CD14-positive monocyte (primary cell): ENCODE measurements around the gene SBF1. TPM values are rescaled to one million over a fixed set of nuclear protein-coding genes. Genes with fewer than 3 reads are reported as not detected.

ENCODE experiments used
- DNase-seq, 3 donors: peaks; one replicate each; pipeline ENCODE4 v3.0.0-alpha.2; 2011 to 2022
- H2AFZ ChIP-seq: 2 replicates; pipeline ENCODE4 v1.6.0; 2012; ENCODE audit warnings: mild to moderate bottlenecking, low read depth, low read length, inconsistent platforms; ENCODE audit not compliant: insufficient read depth, poor library complexity, severe bottlenecking
- H3K27ac ChIP-seq, 2 donors: 1 replicate in 1 of 2; 2 replicates in 1 of 2; pipeline ENCODE4 v1.5.1; 2012 to 2013; ENCODE audit warnings: low read length in 2 of 2, control low read depth in 1 of 2, inconsistent platforms in 1 of 2, low read depth in 1 of 2, mild to moderate bottlenecking in 1 of 2
- H3K27me3 ChIP-seq, 2 donors: one replicate each; pipeline versions ENCODE4 v1.6.0 to v1.6.1; 2011 to 2013; ENCODE audit warnings: low read length in 2 of 2; ENCODE audit not compliant: control insufficient read depth in 2 of 2, insufficient read depth in 2 of 2
- H3K36me3 ChIP-seq, 2 donors: replicated peaks in 1 of 2; 1 replicate in 1 of 2; 2 replicates in 1 of 2; pipeline versions ENCODE4 v1.5.1 to v1.6.1; 2012 to 2013; ENCODE audit warnings: low read length in 2 of 2, control low read depth in 1 of 2, inconsistent platforms in 1 of 2, mild to moderate bottlenecking in 1 of 2; ENCODE audit not compliant: insufficient read depth in 2 of 2, control insufficient read depth in 1 of 2
- H3K4me1 ChIP-seq, 2 donors: 1 replicate in 1 of 2; 2 replicates in 1 of 2; pipeline versions ENCODE4 v1.5.1 to v1.6.1; 2012 to 2013; ENCODE audit warnings: low read length in 2 of 2, control low read depth in 1 of 2, inconsistent platforms in 1 of 2, mild to moderate bottlenecking in 1 of 2, moderate library complexity in 1 of 2; ENCODE audit not compliant: insufficient read depth in 2 of 2, control insufficient read depth in 1 of 2
- H3K4me2 ChIP-seq: replicated peaks from 2 replicates; pipeline ENCODE3; 2012; ENCODE audit warnings: low read length, moderate library complexity, mild to moderate bottlenecking; ENCODE audit not compliant: poor library complexity, severe bottlenecking; ENCODE audit errors: extremely low read depth
- H3K4me3 ChIP-seq, 3 experiments: fragments of 200-600 bp in 1 of 3; sonication (generic) in 1 of 3; replicated peaks in 1 of 3; 1 replicate in 2 of 3; 2 replicates in 1 of 3; pipeline ENCODE4 v1.5.1; 2011 to 2013; ENCODE audit warnings: low read length in 3 of 3, mild to moderate bottlenecking in 3 of 3, control low read depth in 2 of 3, low read depth in 2 of 3, inconsistent platforms in 1 of 3, moderate library complexity in 1 of 3
- H3K79me2 ChIP-seq: 2 replicates; pipeline ENCODE4 v1.6.0; 2012; ENCODE audit warnings: mild to moderate bottlenecking, control low read depth, inconsistent platforms, low read length, moderate library complexity; ENCODE audit not compliant: insufficient read depth
- H3K9ac ChIP-seq: 2 replicates; pipeline ENCODE4 v1.6.0; 2017; ENCODE audit warnings: low read length, mild to moderate bottlenecking; ENCODE audit not compliant: insufficient read depth, poor library complexity, severe bottlenecking
- H3K9me3 ChIP-seq, 2 donors: replicated peaks in 1 of 2; 1 replicate in 1 of 2; 2 replicates in 1 of 2; pipeline versions ENCODE4 v1.5.1 to v1.6.1; 2012 to 2013; ENCODE audit warnings: low read length in 2 of 2, control low read depth in 1 of 2; ENCODE audit not compliant: control insufficient read depth in 1 of 2, insufficient read depth in 1 of 2
- H4K20me1 ChIP-seq: 2 replicates; pipeline ENCODE4 v1.6.0; 2012; ENCODE audit warnings: mild to moderate bottlenecking, low read length, control low read depth, moderate library complexity; ENCODE audit not compliant: insufficient read depth
- H3K27ac Mint-ChIP-seq, 7 donors: one replicate each; pipeline ENCODE4 v1.8.0; 2020; ENCODE audit warnings: mild to moderate bottlenecking in 7 of 7, mixed read lengths in 7 of 7, moderate library complexity in 6 of 7, inconsistent platforms in 2 of 7
- H3K27me3 Mint-ChIP-seq, 3 donors: one replicate each; pipeline ENCODE4 v1.8.0; 2021 to 2022; ENCODE audit warnings: low read depth in 3 of 3, mild to moderate bottlenecking in 3 of 3, mixed read lengths in 3 of 3, moderate library complexity in 3 of 3, inconsistent platforms in 1 of 3
- H3K36me3 Mint-ChIP-seq, 2 donors: one replicate each; pipeline ENCODE4 v1.8.0; 2020; ENCODE audit warnings: mixed read lengths in 2 of 2, inconsistent platforms in 1 of 2, mild to moderate bottlenecking in 1 of 2
- H3K4me1 Mint-ChIP-seq: one replicate; pipeline ENCODE4 v1.8.0; 2020; ENCODE audit warnings: mild to moderate bottlenecking, mixed read lengths
- H3K4me3 Mint-ChIP-seq, 2 donors: one replicate each; pipeline ENCODE4 v1.8.0; 2020; ENCODE audit warnings: mild to moderate bottlenecking in 2 of 2, mixed read lengths in 2 of 2, moderate library complexity in 1 of 2
- H3K9me3 Mint-ChIP-seq, 7 donors: one replicate each; pipeline ENCODE4 v1.8.0; 2020 to 2022; ENCODE audit warnings: mixed read lengths in 7 of 7, mild to moderate bottlenecking in 6 of 7, moderate library complexity in 6 of 7, inconsistent platforms in 2 of 7
- WGBS: methylation state at CpG from one replicate; pipeline ENCODE4 v1.1.5; 2013; ENCODE audit warnings: missing lambda C conversion rate; ENCODE audit not compliant: insufficient coverage; 5-methylcytosine and 5-hydroxymethylcytosine counted together
- intact Hi-C, 2 donors: fragments of 100-400 bp; cut with micrococcal nuclease; formaldehyde crosslinking; loops; one replicate each; pipeline versions ENCODE4 v1.15.0 to v1.15.1; 2023
- polyA plus RNA-seq, 3 donors: library from polyadenylated mRNA; depleted of rRNA in 1 of 3; unstranded in 2 of 3; stranded (reverse) in 1 of 3; fragments of 300-500 nt in 2 of 3; fragments of >200 nt in 1 of 3; fragmentation: Illumina TruSeq in 2 of 3; gene quantifications; 1 replicate in 2 of 3; 2 replicates in 1 of 3; pipeline ENCODE4 v1.2.3, GENCODE V29; 2012 to 2021
- TF ChIP-seq, protein P1 (sequence below): fragments of 200-600 bp; IDR thresholded peaks from one replicate; pipeline ENCODE4 v1.8.0; 2022; ENCODE audit warnings: antibody characterized with exemption, mild to moderate bottlenecking

Gene SBF1
- polyA plus RNA-seq, 3 donors = 4.0 to 45.9 (median 6.2) TPM

DNA sequence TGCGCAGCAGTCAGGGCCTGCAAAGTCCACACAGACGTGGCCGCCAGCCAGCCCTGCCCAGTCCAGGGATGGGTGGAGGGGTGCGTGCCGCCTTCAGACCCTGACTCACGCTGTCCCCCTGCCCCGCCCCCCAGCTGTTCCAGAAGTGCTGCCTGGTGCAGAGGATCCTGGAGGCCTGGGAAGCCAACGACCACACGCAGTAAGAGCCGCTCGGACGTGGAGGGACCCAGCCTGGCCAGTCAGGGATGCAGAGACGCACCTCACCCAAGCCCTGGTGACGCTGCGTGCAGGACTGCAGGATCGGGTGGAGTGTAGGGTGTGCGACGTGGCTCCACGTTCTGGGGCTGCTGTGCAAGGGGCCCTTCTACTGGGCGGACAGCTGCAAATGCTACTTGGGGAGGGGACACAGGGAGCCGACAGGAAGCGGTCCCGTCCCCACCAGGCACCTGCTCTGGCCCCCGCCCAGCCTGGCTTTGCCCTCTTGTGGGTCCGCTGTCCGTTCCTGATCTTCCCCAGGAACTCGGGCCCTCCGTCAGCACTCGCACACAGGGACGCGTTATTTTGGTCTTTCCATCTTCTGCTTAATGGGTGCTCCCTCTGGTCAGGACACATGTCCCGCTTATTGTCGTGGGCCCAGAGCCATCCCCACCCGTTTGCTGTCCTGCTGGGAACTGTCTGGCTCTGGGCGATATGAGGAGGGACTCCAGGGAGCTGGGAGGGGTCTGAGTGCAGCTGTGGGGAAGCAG is 42.5 kb downstream of the SBF1 start:
- no peak overlapping the region for H3K9ac ChIP-seq
- Mint-ChIP-seq H3K27ac (no peak overlapping the region), H3K27me3 (no peaks in the 10 kb centered on the region), H3K36me3 (peaks cover 56 to 84% of the 10 kb centered on the region in 2 donors), H3K4me3 (no peak overlapping the region), H3K9me3 (no peaks in the 10 kb centered on the region), H3K4me1 (no peaks in the 10 kb centered on the region)
- H2AFZ ChIP-seq = no peak overlapping the region
- H3K4me2 ChIP-seq = no peak overlapping the region
- no peaks in the 10 kb centered on the region for H3K9me3 ChIP-seq
- no peak overlapping the region for H3K27ac ChIP-seq
- no peak for DNase-seq
- no peaks in the 10 kb centered on the region for H3K4me1 ChIP-seq
- peaks cover 73 to 86% of the 10 kb centered on the region in 2 donors for H3K36me3 ChIP-seq
- H3K79me2 ChIP-seq = no peaks in the 10 kb centered on the region
- no peak overlapping the region for H3K4me3 ChIP-seq
- no peaks in the 10 kb centered on the region for H3K27me3 ChIP-seq
- intact Hi-C loops = no loop called here
- 96% methylated on average over 34 of the region's 35 CpGs for WGBS
- TF ChIP-seq, protein P1, sequence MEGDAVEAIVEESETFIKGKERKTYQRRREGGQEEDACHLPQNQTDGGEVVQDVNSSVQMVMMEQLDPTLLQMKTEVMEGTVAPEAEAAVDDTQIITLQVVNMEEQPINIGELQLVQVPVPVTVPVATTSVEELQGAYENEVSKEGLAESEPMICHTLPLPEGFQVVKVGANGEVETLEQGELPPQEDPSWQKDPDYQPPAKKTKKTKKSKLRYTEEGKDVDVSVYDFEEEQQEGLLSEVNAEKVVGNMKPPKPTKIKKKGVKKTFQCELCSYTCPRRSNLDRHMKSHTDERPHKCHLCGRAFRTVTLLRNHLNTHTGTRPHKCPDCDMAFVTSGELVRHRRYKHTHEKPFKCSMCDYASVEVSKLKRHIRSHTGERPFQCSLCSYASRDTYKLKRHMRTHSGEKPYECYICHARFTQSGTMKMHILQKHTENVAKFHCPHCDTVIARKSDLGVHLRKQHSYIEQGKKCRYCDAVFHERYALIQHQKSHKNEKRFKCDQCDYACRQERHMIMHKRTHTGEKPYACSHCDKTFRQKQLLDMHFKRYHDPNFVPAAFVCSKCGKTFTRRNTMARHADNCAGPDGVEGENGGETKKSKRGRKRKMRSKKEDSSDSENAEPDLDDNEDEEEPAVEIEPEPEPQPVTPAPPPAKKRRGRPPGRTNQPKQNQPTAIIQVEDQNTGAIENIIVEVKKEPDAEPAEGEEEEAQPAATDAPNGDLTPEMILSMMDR = no peak
- peaks cover 4% of the 10 kb centered on the region for H4K20me1 ChIP-seq

DNA sequence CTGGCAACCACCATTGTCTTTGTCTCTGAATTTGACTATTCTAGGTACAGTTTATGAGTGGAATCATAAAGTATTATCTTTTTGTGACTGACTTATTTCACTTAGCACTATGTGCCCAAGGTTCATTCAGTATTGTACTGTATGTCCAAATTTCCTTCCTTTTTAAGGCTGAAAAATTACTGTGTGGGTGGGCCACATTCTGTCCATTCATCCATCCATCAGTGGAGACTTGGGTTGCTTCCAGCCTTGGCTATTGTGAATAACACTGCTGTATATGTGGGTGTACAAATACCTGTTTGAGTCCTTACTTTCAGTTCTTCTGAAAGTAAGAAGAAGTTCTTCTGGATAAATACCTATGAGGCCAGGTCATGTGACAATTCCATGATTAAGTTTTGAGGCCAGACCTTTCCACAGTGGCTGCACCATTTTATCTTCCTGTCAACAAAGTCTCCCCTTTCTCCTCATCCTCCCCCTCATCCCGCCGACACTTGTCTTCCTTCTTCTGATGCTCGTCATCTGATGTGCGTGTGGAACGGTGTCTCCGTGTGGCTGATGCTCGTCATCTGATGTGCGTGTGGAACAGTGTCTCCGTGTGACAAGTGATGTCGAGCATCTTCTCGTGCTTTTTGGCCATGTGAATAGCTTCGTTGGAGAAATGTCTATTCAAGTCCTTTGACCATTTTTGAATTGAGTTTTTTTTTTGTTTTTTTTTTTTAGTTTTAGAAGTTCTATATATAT is 49.5 kb downstream of the SBF1 start:
- H3K27ac Mint-ChIP-seq = no peak overlapping the region
- no peaks in the 10 kb centered on the region for H3K4me1 Mint-ChIP-seq
- peaks cover 76 to 98% of the 10 kb centered on the region in 2 donors for H3K36me3 Mint-ChIP-seq
- WGBS = 95% methylated on average over 10 of the region's 12 CpGs
- Histone ChIP-seq H3K4me2 (no peak overlapping the region), H3K9ac (no peak overlapping the region), H3K4me1 (no peaks in the 10 kb centered on the region), H3K27me3 (no peaks in the 10 kb centered on the region), H3K79me2 (no peaks in the 10 kb centered on the region), H3K36me3 (peaks cover 76 to 99% of the 10 kb centered on the region in 2 donors), H2AFZ (no peak overlapping the region), H4K20me1 (peaks cover 6% of the 10 kb centered on the region), H3K9me3 (no peaks in the 10 kb centered on the region), H3K27ac (no peak overlapping the region), H3K4me3 (no peak overlapping the region)
- TF ChIP-seq, protein P1 = no peak
- no peaks in the 10 kb centered on the region for H3K27me3 Mint-ChIP-seq
- intact Hi-C loops = no loop called here
- H3K9me3 Mint-ChIP-seq = no peaks in the 10 kb centered on the region
- DNase-seq = no peak
- no peak overlapping the region for H3K4me3 Mint-ChIP-seq
